ENCODE results near the gene ARHGEF28. TPM values are rescaled to one million over a fixed set of nuclear protein-coding genes. Genes with fewer than 3 reads are reported as not detected.

Gene ARHGEF28
- total RNA-seq, 1 donor from 2014 or later: 3.5 TPM

DNA sequence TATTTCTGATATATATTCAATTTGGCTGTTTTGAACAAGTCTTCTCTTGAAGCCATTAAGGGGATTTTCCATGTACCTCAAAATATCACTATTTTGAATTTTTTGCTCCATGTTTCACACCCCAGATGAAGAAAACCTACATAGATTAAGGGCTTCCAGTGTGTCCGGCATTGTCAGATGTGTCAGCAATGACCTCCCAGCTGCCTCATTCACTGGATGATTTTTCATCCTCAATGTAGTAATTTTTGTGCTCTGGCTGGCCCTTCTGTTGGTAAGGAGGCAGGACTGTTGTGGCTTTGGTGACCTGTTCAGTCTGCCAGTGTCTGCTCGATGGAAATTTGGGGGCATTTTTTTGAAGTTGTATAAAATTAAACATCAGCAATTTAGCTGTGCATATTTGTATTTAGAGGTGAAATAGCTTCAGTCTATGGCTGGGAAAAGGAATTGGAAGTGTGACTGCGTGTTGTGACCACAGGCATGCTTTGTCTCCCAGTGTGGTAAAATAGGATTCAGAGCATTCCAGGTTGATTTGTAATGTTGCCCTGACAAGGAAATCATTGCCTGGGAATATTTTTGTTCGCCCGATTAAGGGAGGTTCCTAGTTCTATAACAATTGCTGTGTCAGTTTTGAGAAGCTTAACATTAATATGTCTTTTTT is 312.4 kb downstream of the ARHGEF28 start:
- DNase-seq: no peak
- intact Hi-C loops (cut with micrococcal nuclease): no loop called here
- no peak for ATAC-seq

DNA sequence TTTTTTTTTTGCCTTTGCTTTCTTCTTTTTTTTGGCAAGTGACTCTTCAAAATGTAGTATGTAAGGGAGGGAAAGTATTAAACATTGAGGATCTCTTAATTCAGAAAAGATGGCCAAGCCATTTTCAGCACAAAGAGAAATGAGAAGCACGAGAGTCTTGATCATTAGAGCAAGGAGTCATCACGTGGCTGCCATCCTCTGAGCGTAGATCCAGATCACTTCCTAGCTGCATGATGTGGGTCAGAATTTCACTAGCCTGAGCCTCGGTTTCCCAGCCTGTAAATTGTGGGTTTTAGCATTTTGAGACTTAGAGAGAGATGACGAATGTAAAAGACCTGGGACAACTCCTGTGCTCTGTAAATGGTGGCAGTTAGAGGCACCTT is 312.9 kb downstream of the ARHGEF28 start:
- ATAC-seq (no peak), DNase-seq (no peak)
- intact Hi-C loops (cut with micrococcal nuclease): no loop called here

DNA sequence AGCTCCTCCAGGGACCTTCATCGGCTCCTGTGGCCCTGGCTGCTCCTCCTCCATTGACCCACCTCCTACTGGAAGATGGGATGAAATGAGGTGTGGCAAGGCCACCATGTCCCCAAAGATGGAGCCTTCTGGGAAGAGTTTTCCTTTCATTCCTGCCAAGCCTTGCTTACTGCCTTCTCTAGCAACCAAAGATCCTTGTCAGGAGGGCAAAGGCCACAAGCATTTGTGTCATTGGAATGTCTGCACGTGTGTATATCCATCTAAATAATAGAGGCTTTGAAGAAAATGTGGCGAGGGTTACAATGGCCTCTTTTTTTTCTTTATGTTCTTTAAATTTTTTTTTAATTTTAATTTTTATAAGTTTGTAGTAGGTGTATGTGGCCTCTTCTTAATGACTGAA is 313.6 kb downstream of the ARHGEF28 start:
- ATAC-seq (no peak), DNase-seq (no peak)
- intact Hi-C loops (cut with micrococcal nuclease): no loop called here

DNA sequence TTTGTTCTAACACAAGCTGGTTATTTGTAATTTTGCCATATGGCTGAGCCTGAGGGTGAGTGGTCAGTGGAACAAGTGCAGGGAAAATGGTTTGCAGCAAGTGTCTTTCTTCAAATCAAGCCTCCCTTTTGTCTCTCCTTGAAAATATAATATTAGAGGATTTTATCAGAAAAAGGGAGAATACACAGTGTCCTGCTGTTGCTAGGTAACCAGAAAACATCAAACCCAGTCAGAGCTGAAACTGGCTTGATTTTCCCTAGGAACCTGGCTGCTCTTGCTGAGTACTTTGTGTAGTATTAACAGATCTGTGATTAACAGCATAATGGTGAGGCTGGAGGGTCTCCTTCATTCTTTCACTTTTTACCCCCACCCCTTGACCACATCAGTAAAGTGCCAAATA is 314.0 kb downstream of the ARHGEF28 start:
- intact Hi-C loops (cut with micrococcal nuclease): no loop called here
- ATAC-seq (no peak), DNase-seq (no peak)

DNA sequence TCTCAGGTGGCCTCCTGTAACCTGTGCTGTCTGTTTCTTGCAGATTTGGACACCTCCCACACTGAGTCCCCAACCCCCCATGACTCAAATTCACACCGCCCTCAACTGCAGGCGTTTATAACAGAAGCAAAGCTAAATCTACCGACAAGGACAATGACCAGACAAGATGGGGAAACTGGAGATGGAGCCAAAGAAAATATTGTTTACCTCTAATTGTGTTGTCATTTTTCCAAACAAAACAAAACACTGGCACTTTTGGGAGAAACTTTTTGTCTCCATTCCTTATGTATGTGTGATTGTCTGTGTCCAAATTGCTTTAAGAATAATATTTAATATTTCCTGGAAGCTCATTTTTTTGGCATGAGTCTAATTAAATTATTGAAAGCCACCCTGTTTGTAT is 314.8 kb downstream of the ARHGEF28 start:
- no peak for ATAC-seq
- intact Hi-C loops (cut with micrococcal nuclease): no loop called here
- no peak for DNase-seq

DNA sequence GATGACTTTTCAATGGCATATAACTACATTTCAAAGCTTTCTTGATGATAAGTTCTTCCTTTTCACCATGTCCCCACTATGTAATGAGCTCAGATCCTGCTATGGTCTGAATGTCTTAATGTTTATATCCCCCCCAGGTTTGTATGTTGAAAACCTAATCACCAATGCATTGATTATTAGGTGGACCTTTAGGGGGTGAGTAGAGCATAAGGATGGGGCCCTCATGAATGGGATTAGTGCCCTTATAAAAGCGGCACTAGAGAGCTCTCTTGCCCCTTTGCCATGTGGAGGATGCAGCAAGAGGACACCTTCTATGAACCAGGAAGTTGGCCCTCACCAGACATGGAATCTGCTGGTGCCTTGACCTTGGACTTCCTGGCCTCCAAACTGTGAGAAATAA is 316.8 kb downstream of the ARHGEF28 start:
- no peak for DNase-seq
- intact Hi-C loops (cut with micrococcal nuclease): no loop called here
- no peak for ATAC-seq

DNA sequence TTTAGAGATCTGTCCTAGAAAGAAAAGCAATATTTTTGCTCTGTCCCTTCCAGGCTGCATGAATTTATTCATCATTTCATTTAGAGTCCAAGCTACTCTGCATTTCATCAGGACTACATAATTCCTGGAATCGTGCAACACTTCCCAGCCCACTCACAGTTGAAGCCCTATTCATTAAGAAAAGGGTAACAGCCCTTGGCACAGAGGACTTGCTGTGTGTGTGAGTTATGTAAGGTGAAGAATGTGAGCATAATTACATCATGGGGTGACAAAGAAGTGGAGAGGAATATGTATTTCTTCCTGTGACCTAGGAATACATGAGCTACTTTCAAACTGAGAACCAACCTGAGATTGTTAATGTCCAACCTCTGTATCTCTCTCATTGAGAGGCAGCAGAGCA is 317.4 kb downstream of the ARHGEF28 start:
- no peak for DNase-seq
- intact Hi-C loops (cut with micrococcal nuclease): no loop called here
- no peak for ATAC-seq

DNA sequence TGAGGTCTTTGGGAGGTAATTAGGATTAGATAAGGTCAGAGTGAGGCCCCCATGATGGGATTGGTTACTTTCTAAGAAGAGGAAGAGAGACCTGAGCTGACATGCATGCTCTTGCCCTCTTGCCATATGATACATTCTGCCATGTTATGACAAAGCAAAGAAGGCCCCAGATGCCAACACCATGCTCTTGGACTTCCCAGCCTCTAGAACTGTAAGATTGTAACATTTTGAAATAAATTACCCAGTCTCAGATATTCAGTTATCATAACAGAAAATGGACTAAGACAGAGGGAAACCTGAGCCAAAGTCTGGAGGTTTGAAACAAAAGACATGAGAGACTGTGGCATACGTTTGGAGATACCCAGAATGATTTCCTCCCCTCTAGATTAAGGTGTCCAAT is 318.6 kb downstream of the ARHGEF28 start:
- intact Hi-C loops (cut with micrococcal nuclease): no loop called here
- DNase-seq (no peak), ATAC-seq (no peak)

DNA sequence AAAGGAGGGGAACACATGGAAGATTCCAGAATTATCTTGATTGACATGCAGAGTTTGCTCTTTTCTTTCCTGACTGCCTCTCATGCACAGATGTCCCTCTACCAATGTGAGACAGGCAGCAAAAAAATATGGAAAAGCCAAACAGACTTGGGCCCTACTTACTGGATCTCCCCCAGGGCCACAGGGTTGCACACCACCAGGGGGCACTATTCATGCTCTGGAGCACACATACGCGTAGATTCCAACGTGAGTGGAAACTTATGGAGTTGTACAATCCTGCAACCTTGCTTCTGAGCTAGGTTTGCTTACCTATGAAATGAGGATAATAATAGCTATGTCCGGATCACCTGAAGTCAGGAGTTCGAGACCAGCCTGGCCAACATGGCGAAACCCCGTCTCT is 319.5 kb downstream of the ARHGEF28 start:
- intact Hi-C loops (cut with micrococcal nuclease): no loop called here
- DNase-seq: no peak
- no peak for ATAC-seq

DNA sequence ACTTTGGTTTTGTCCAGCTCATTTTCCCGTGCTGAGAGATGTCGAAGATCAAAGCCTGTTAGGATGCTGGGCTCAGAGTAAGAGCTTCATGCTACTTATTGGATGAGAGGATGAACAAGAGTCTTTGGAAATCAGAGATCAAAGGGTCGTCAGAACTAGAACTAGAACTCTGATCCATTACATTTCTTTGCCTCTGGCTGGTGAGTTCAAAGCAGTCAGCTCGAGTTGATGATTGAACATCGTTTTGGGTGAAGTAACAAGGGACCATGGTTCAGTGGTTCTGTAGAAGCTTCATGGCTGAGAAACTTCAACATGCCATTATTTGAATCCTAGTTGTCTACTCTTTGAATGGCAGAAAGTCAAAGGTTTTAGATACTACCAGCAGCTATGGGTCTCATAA is 320.3 kb downstream of the ARHGEF28 start:
- no peak for ATAC-seq
- intact Hi-C loops (cut with micrococcal nuclease): no loop called here
- no peak for DNase-seq

DNA sequence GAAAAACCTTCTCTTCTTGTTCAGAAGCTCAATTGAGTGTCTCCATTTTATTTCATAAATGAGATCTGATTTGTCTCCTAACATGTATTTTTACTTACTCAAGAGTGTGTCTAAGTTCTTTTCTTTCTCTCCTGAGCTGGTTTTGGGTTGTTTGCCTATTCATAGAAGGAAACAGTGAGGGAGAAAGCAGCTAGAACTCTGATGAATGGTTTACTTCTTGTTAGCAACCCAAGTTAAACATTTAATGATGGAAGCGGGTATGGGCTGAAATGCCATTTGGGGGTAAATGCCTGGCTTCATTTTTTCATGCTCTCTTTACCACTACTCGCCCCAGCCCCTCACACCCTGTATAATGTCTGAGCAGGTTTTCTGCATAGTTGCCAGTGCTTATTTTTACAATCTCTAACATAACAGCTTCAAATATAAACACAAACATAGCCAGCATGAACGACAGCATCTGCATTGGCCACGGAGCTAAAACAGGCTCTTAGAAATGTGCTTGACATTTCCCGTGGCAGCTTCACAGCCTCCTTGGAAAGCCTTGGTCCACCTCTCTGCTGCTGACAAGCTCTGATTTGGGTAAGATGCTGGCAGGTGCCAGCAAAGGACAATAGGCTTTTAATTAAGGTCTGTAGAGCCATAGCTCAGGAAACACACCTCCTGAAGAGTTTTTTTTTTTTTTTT is 321.1 kb downstream of the ARHGEF28 start:
- intact Hi-C loops (cut with micrococcal nuclease): no loop called here
- DNase-seq: no peak
- ATAC-seq: no peak

DNA sequence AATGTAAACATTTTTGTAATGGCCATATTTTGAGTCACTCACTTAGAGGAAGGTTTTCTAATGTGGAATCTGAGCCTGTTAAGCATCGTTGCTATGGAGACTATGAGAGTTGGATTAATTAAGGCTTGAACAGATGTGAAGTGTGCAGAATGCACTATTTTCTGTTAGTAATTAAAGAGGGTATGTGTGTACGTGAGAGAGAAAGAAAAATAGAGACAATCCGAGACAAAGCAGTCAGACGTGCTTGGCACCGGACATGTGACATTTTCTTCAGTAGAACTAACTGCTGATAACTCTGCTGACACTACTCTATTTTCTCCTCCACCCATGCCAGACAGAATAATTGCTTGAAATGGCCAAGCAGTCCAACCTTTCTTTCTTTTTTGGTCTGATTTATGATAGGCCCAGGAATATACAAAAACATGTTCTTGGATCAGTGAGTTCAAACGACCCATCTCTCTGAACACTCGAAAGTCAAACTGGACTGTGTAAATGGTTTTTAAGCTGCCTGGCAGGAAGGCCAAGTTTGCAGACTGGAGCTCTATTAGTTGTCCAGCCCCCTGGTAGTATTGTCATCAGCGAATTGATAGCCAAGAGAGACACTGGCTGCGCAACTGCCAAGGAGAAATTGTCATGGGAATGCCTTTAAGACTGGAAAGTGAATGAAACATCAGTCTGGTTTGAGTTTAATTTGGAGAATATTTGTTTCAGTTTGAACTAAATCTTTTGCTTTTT is 322.1 kb downstream of the ARHGEF28 start:
- intact Hi-C loops (cut with micrococcal nuclease): no loop called here
- peak; percentile 38 for ATAC-seq
- no peak for DNase-seq

DNA sequence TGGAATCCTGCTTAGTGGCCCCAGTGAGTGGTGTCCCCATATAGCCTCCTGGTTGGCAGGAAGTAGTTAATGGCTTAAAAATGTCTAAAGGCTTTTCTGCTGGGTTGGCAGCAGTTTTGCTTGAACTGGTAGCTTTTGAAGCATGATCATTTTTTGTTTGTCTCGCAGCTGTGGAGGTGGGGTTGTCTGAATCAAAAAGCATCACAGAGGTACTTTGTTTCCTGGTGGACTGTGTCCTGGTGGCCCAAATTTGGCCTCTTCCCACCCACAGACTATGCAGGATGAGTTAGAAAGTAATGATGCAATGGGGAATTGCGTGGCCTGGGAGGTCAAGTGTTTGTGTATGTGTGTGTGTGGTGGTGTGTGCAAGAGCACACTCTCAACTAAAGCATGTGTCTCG is 322.7 kb downstream of the ARHGEF28 start:
- DNase-seq (no peak), ATAC-seq (peak; percentile 55)
- intact Hi-C loops (cut with micrococcal nuclease): no loop called here

DNA sequence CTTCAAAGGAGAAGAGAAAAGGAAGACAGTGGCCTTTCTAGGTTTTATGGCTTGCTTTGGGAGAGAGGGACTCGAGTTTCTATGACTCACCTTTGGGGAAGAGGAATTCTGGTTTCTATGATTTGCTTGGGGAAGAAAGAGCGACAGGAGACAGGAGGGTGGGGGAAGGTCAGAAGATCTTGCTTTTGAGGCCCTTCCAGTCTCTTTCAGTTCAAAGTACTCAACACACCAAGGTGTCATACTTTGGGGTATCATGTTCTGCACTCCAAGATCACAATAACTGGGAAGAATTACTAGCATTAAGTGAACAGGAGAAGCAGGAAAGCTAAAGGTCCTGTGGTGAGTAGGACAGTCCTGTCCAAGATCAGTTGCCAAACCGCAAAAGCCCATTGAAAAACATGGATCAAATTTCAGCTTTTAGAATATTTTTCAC is 324.5 kb downstream of the ARHGEF28 start:
- intact Hi-C loops (cut with micrococcal nuclease): no loop called here
- ATAC-seq (no peak), DNase-seq (no peak)

DNA sequence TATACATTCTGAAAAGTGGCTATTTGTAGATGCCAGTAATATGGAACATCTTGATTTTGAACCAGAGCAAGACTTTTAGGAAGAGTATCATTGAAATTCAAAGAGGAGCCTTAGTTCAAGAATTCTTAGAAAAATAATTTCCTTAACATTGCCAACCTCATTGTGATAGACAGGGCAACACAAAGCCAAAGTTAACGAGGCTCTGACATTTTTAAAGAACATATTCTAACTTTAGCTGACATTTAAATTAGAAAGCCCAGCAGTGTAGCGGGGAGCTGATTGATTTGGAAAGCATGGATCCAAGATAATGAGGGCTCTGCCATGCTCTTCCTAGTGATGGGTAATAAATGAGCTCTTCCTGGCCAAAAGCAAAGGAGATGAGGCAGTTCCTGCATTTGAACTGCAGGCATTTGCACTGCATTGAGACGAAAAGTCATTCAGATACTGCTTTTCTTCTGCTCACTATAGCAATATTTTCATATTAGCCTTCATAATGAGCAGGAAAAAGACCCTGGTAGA is 325.0 kb downstream of the ARHGEF28 start:
- intact Hi-C loops (cut with micrococcal nuclease): no loop called here
- DNase-seq (no peak), ATAC-seq (no peak)

DNA sequence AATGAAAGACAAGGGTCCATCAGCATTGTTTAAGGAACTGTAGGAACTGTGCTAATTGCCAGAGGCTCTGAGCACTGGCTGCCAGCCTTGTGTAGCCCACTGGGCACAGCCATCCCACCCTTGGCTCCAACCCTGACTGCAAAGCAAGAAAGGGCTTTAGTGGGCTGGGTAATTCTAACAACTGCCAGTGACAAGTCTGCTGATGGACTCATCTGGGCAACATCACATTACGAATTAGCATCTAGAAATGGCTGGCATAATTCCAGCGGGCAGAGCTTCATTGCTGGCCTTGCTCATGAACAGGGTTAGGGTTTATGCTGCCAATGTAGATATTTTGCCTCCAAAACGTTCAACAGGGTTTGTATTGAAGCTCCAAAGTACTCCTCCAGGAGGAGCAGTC is 326.9 kb downstream of the ARHGEF28 start:
- intact Hi-C loops (cut with micrococcal nuclease): no loop called here
- ATAC-seq (no peak), DNase-seq (no peak)

DNA sequence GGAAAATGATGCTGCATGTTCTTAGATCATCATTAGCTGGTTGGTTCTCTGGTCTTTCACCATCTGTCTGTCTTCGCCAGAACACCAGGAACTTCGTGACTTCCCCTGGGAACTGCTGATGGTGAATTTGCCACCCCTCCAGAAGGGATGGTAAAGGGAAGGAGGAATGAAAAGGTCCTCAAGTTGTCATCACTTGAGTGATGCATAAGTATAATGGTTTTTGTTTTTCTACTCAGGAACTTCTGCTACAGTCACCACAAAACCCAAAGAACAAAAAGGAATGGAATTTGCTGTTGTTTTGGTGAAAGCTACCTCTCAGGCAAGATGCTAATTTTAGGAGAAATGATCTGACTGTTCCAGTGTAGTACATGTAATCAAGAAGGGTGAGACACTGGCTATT is 328.4 kb downstream of the ARHGEF28 start:
- DNase-seq (no peak), ATAC-seq (no peak)
- intact Hi-C loops (cut with micrococcal nuclease): no loop called here

DNA sequence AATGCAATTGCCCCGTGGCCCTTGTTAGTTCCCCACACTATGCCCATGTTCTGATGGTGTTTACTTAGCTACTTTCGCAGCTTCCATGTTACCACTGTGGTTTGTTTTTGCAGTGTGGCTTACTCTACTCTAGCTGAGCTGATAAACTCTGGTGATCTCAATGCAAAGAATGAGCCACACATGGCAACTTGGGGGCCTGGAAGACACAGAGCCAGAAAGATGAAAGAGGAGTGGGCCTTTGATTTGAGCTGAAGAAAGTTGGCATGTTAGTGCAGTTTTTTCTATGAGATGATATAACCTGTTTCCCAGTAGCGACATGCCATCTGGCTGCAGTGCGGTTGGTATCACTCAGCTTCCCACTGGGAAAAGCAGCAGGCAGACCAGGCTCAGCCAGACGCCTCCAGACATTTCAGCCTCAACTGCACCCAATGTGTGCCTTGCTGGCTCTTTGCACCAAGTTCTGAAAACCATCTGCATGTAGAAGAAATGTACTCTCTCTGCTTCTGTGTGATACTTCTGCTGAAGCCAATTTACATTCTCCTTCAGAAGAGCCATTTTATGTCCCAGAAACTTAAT is 329.4 kb downstream of the ARHGEF28 start:
- DNase-seq (no peak), ATAC-seq (no peak)
- intact Hi-C loops (cut with micrococcal nuclease): no loop called here

DNA sequence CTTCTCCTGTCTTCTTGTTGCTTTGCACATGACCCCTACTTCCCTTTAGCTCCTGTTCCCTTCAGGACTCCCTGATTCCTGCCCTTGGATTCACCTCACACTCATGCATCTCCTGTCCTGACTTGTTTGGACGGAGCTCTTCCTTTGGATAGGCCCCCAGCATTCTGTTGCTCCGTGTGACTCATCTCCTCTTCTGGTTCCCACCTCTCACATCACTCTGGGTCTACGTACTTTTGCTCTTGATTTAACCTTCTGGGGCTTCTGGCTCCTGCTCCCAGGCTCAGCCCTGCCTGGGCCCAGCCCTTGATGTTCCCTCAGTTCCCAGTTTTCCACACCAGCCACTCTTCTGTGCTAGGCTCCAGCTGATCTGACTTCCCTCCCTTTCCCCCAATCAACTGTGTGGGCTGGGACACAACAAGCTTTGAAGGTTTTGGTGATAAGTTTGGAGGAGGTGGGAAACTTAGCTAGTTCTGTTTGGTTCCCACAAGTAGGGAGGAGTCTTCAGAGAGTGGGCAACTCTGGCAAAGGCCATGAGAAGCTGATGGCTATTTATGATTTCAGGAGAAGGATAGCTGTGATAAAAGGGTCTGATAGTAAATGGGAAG is 331.5 kb downstream of the ARHGEF28 start:
- no peak for ATAC-seq
- no peak for DNase-seq
- intact Hi-C loops (cut with micrococcal nuclease): no loop called here

DNA sequence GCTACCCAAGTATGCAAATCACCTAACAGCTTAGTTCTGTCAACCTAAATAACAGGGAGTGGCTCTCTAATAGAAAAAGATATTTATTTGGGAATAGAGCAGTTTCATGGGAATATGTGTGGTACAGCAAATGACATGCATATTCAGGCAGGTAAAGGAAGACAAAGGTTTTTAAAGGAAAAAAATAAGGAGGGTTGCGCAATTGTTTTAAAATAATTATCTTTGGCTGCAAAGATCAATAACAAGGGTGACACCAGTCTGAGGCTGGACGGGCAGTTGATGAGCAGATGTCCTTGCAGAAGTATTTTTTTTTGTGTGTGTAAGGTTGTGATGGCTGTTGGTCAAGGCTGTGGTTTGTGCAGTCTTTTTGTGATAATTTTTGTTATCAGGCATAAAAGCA is 332.0 kb downstream of the ARHGEF28 start:
- ATAC-seq (no peak), DNase-seq (no peak)
- intact Hi-C loops (cut with micrococcal nuclease): no loop called here
